Fibroblast of mammary gland (primary cell): ENCODE results near the gene PLEKHA7.
"Not testable (repeated sequence)": the region's sequence is repeated elsewhere in the genome, so short reads cannot be mapped to it uniquely, and the experiment has no call there.

ENCODE experiments used
- DNase-seq: peaks from one replicate; pipeline ENCODE4 v3.0.0-alpha.2; 2010; ENCODE audit warnings: low read depth
- H3K4me3 ChIP-seq: 2 replicates; pipeline ENCODE4 v1.5.1; 2011; ENCODE audit warnings: low read depth, mild to moderate bottlenecking, low read length, moderate library complexity; ENCODE audit not compliant: control insufficient read depth
- CTCF ChIP-seq: conservative IDR thresholded peaks from 2 replicates; pipeline ENCODE4 v1.5.1; 2011; ENCODE audit warnings: low read depth, low read length, inconsistent platforms; ENCODE audit not compliant: control insufficient read depth, insufficient read depth

PLEKHA7 gene

GRCh38 chr11:16876053-16876752 lies 138.0 kb downstream of the PLEKHA7 start:
- no peak overlapping the region for H3K4me3 ChIP-seq
- no peak for DNase-seq
- TF ChIP-seq CTCF = no peak

- TF ChIP-seq CTCF = no peak
- no peak for DNase-seq
- H3K4me3 ChIP-seq = no peak overlapping the region
Measured at GRCh38 chr11:16874275-16874975, 139.8 kb downstream of the PLEKHA7 start.

- no peak overlapping the region for H3K4me3 ChIP-seq
- TF ChIP-seq CTCF = no peak
- DNase-seq = no peak
Measured at GRCh38 chr11:16873289-16873688, 140.9 kb downstream of the PLEKHA7 start.

- no peak for TF ChIP-seq CTCF
- no peak overlapping the region for H3K4me3 ChIP-seq
- DNase-seq = no peak
Measured at GRCh38 chr11:16871368-16871767, 142.8 kb downstream of the PLEKHA7 start.

GRCh38 chr11:16867097-16867496 lies 147.1 kb downstream of the PLEKHA7 start:
- DNase-seq = no peak
- TF ChIP-seq CTCF = no peak
- no peak overlapping the region for H3K4me3 ChIP-seq

GRCh38 chr11:16864428-16864827 lies 149.8 kb downstream of the PLEKHA7 start:
- not testable (repeated sequence) for H3K4me3 ChIP-seq, DNase-seq

- DNase-seq = no peak
- no peak overlapping the region for H3K4me3 ChIP-seq
- no peak for TF ChIP-seq CTCF
Measured at GRCh38 chr11:16863389-16863788, 150.8 kb downstream of the PLEKHA7 start.
